Measurements from ENCODE around the gene LMX1A. TPM values are rescaled to one million over a fixed set of nuclear protein-coding genes. Genes with fewer than 3 reads are reported as not detected.

The LMX1A gene
- not detected for polyA plus RNA-seq (2013, experiment 1 of 2; ENCODE audit: insufficient read length)
- polyA plus RNA-seq (2013, experiment 2 of 2; ENCODE audit: insufficient read length): not detected

DNA sequence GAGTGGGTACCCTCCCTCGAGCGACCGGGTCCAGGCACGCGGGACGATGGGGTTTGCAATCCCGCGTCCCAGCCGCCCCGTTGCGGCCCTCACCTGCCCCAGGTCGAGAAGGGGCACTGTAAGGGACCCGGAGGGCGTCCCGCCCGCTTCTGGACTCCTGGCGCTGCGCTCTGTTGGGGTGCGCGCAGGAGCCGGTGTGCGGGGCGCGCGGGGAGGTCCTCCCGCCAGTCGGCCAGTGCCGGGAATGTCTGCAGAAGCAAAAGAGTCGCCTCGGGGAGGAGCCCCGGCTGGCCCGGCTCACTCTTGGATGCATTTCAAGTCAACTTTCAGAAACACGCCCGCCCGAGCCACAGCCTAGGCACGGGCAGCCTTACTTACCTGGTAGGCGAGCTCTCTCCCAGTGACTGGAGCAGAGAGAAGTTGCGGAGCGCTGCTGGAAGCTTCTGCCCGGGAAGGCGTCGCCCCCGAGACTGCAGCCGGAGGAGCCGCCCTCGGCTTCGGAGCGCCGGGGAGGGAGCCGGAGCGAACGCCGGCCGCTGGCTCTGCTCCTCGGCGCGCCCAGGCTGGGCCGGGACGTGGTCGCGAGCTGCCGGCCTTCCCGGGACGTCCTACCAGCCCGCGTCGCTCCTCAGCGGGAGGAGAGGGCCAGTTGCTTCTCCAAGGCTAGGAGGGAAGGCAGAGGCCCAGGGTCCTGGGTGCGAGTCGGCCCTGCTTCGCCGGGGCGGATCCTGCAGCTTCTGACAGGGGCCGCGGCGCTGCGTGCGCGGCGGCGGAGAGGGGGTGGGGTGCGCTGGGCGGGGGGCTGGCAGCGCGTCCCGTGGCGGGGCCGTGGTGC, at the start of gene LMX1A:
TSS of gene LMX1A (minus strand) at position 739 of the 835 bp plus-strand sequence. CDS start 1,156 bp downstream, outside the sequence.
- DNase-seq: no peak

DNA sequence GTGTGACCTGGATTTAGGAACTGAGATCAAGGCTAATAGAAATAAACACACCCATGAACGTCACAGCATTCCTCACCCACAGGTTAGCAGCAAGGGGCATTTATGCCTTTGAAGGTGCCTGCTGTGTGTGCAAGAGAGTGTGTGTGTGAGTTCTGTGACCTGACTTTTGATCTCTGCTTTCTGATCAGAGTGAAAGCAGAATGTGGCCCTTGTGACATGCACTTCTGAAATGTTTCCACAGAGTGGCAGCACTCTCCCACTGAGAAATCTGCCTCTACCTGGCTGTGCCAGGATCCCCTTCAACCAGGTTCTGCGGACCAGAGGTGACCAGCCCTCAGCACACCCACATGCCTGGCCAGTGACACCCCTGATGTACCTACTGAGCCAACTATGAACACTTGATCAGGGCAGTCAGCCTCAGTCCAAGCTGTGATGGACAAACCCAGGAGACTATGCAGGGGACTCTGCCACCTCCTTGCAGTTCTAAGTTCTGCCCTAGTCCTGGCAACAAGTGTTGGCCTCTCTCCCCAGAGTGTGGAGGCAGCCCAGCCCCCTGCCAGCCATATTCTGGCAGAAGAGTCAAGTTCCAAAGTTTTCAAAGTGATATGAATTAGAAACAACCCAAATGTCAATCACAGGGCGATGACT, 47.4 kb upstream of the LMX1A start:
- no peak for DNase-seq

- DNase-seq: no peak
Observed at GRCh38 chr1:165402517-165403111, 46.1 kb upstream of the LMX1A start.

DNA sequence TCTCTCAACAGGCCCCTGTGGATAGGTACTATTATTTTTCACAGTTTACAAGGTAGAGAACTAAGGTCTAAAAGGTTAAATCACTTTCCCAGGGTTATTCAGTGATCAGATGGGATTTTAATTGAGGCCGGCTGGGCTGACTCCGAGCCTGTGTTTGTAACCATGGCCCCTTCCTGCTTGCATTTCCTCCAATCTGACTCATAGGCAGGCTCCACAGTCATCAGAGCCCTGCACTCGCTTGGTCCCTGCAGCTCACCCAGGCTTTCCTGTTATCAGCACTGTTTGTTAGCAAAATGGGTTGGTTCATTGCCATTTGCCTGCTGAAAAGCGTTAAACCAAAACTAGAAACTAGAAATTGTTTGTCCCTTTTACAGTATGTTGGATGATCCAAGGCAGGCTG, 41.4 kb upstream of the LMX1A start:
- DNase-seq: peak; percentile 78

GRCh38 chr1:165395901-165396300, 39.4 kb upstream of the LMX1A start:
- no peak for DNase-seq

GRCh38 chr1:165395478-165395877, 39.0 kb upstream of the LMX1A start:
- DNase-seq: no peak

GRCh38 chr1:165392634-165393571, 36.4 kb upstream of the LMX1A start:
- DNase-seq: peak; percentile 97

DNA sequence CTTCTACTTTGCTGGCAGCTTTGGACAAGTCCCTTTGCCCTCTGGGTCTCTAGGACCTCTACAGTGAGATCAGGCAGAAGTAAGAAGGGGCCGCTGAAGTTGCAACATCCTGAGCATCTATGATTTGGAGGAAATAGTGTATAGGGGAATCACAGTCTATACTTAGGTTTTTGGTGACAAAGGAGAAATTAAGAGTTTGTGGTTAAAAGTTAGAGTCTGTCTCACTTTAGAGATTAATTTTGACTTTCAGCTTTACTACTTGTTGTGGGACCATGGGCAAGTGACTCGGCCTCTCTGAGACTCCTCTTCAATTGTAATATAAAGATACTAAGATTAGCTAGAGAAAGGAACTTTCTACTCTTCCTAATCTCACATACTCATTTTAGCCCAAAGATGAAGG, 33.1 kb upstream of the LMX1A start:
- no peak for DNase-seq

DNA sequence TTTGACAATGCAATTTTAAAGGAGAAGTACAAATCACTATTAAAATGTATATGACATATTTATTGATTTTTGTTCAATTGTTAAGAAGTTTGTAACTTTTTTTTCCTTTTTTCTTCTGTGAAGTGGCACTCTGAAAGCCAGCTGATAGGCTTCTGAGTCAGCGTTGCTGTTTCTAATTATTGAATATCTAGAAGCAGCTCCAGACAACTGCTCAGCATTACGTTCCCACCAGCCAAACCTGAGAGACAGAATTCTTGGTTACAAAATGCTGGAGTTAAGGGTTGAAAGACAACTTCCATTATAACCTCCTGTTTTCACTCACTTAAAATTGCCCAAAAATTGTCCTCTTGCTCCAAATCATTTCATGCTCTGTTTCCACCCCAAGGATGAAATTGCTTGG, 31.4 kb upstream of the LMX1A start:
- peak; percentile 61 for DNase-seq

GRCh38 chr1:165387505-165387904, 31.0 kb upstream of the LMX1A start:
- peak; percentile 25 for DNase-seq

DNA sequence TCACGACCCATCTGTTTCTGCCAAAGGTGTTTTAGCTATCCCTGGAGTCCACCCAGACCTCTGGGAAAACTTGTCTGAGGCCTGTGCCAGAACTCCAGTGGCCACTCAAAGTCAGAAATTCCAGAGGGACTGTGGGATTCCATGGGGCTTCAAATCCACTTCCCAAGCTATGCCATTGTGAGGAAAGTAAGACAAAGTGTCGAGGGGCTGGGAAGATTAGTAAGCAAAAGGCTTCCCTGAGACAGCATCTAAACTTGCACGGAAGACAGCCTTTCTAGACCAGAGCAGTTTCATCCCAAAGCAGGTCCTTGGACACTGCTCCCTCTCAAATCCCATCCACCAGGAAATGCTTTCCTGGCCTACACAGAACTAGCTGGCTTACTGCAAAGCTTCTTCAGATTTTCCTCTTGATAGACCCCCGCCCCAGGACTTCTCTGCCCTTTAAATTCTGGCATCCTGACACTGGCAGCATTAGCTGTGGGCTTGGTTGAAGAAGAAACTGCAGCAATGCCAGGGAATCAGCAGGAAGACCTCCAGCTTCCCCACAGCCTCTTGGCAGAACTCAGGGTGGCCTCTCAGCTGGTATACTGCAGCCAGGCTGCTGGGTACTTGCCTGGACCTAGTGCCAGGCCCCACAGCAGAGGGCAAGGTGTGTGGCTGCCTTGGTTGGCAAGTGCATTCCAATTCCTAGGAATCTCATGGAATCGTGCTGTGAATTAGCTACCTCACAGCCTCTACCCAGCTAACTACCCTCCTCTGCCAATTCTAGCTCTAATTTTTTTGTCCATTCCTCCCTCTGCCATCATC, 27.3 kb upstream of the LMX1A start:
- DNase-seq: no peak

DNA sequence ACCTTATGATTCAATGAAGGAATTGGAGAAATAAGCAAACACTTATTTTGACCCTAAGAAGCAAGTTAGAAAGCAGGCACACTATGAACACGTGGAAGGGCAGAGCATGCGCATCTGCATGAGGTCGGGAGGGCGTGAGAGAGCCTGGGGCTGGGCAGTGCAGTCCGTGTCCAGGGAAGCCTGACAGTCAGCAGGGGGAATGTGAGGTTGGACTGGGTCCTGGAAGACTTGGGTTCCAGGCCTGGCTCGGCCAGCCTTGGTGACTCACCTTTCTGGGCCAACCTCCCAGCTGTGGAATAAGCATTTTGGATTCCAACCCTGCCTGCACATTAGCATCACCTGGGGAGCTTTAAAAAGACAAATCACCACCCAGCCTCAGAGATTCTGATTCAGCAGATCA, 26.6 kb upstream of the LMX1A start:
- peak; percentile 64 for DNase-seq

DNA sequence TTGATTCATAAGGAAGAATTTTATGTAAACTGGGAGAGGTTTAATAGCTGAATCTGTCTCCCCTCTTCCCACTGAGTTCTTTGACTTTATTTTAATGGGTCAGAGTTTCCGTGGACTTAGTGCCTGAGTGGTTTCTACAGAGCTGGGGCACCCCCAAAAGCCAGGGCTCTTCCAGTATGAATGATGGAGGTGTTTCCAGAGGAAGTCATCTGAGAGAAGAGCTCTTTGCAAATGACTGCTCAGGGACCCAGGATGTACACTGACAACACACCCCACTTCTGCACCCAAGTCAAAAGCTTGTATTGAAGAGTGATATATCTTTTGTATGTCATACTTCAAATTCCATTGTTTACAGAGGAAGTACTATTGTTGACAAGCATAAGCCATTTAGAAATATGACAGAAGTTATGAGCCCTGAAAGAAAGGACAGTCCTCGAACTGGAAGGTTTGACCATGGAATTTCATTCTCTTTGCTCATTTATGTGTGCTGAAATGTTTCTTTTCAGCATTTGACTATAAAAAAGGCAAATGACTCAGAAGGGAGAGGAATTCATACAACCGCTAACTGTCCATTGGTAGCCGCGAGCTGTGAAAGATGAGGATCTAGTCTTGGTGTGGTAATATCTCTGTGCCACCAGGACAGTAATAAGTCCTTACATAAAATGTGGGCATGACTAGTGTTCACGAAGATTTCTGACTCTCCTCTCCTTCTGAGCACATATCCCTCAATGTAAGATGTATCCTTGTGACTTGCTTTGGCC, 25.4 kb upstream of the LMX1A start:
- peak; percentile 62 for DNase-seq

DNA sequence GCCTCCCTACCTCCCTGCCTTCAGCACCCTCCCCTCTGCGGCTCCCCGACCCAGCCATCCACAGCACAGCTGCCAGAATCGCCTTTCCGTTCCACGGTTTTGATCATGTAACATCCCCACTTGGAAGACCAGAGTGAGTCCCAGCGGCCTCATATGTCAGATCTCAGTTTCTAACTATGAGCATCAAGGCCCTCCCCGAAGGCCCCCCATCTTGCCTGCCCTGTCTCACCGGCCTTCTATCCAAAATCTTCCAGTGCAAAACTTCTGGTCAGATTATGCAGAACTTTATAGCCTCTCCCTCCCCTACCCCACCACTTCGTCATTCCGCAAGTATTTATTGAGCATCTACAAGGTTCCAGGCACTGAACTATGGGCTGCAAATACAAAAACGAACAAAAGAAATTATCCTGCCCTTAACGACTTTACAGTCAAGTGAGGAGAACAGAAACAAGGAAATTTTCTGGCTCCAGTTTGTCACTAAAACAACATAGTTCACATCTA, 20.3 kb upstream of the LMX1A start:
- no peak for DNase-seq

- DNase-seq: peak; percentile 98
Observed at GRCh38 chr1:165376041-165376810, 19.7 kb upstream of the LMX1A start.

DNA sequence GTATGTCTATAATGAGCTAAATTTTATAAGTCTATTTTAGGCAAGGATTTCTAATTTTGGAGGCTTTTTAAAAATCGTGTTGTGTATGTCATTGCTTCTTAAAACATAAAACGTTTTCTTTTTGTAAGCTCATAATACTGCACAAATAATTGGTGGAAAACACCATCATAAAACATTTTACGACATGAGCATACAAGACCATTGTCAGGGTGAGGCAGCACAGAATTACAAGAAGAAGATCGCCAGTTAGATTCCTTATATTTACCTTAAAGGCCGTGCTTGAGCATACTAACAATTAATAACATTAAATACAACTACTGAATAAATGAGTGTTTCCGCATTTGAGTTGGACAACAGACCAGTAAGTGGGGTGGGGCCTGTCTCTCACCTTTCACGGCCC, 19.1 kb upstream of the LMX1A start:
- no peak for DNase-seq

DNA sequence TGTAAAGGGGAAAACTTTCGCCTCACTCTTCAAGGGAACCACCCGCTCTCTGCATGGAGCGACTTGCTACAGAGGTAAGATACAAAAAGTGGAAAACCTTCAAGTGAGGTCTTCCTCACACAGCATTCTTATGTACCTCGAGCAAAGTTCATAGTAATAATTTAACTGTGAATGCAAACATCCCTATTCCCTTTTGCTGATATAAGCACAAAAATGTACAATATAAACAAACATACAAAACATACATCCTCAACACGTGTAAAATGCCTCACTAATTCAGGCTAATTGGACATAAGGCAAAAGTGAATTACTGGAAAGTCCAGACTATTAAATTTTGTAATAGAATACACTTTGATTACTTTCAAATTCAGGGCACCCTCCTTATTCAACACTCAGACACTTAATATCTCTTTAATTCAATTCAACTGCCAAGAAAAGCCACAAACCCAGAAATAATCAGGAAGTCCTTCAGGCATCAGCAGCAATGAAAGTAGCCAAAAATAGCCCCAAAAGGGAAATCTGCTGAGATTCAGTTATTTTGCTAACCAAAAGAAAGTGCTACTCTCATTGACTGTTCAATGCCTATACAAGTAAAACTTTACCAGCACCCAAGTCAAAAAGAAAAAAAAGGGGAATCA, 15.2 kb upstream of the LMX1A start:
- DNase-seq: peak; percentile 13

DNA sequence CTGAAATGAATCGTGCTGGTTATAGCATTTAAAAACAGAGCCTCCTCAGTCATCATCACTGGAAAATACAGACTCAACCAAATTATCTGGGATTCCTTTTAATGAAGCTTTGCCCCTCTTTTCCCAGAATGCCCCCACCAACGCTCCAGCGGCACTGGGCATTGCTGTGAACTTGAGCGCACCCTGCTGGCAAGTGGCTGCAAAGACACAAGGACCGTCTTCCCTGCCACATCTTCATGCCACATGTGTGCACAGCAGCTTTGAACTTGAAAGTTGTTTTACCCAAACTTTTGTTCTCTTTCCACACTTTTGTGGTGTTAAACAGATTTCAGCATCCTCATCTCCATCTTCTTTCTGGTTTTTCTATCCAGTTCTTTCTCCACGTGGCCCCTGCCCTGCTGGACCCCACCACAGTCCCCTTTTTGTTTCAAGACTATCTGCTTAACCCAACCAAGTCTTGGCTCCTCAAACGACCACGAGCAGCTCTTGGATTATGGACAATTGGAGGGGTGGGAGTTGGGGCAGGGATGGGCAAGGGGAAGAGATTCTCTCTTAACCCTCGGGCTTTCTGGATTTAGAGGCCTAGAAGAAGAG, 12.8 kb upstream of the LMX1A start:
- DNase-seq: peak; percentile 37

Measured in fibroblast of skin of abdomen (primary cell).